Liver (tissue), 9 donors: Measurements from ENCODE around the gene C10orf53. TPM values are rescaled to one million over a fixed set of nuclear protein-coding genes. Genes with fewer than 3 reads are reported as not detected.

Experiments used
- DNase-seq: peaks from one replicate; pipeline ENCODE4 v3.0.0-alpha.2; 2017; ENCODE audit warnings: low spot score
- H3K27ac ChIP-seq, 2 donors: one replicate each; pipeline ENCODE4 v1.7.0; 2013; ENCODE audit warnings: inconsistent platforms in 2 of 2, low read length in 2 of 2, control low read depth in 1 of 2, low read depth in 1 of 2, mild to moderate bottlenecking in 1 of 2
- H3K27me3 ChIP-seq, 4 donors: one replicate each; pipeline versions ENCODE4 v1.6.1 to v1.7.0; 2013; ENCODE audit warnings: low read length in 3 of 4, inconsistent platforms in 1 of 4, mild to moderate bottlenecking in 1 of 4, moderate library complexity in 1 of 4; ENCODE audit not compliant: control insufficient read depth in 4 of 4, insufficient read depth in 4 of 4
- H3K36me3 ChIP-seq, 4 donors: one replicate each; pipeline versions ENCODE4 v1.6.1 to v1.7.0; 2013; ENCODE audit warnings: low read length in 3 of 4, mild to moderate bottlenecking in 3 of 4, low read depth in 1 of 4, moderate library complexity in 1 of 4; ENCODE audit not compliant: control insufficient read depth in 4 of 4, insufficient read depth in 3 of 4
- H3K4me1 ChIP-seq, 4 donors: one replicate each; pipeline versions ENCODE4 v1.6.1 to v1.7.0; 2013; ENCODE audit warnings: low read length in 3 of 4, mild to moderate bottlenecking in 3 of 4, moderate library complexity in 1 of 4; ENCODE audit not compliant: control insufficient read depth in 4 of 4, insufficient read depth in 4 of 4
- H3K4me3 ChIP-seq, 3 donors: one replicate each; pipeline versions ENCODE4 v1.6.1 to v1.7.0; 2013; ENCODE audit warnings: low read length in 3 of 3, control low read depth in 1 of 3, low read depth in 1 of 3, mild to moderate bottlenecking in 1 of 3
- H3K9ac ChIP-seq, 2 donors: one replicate each; pipeline ENCODE4 v1.7.0; 2013; ENCODE audit warnings: low read length in 2 of 2, mild to moderate bottlenecking in 2 of 2, moderate library complexity in 2 of 2, control low read depth in 1 of 2, low read depth in 1 of 2
- H3K9me3 ChIP-seq, 4 donors: one replicate each; pipeline versions ENCODE4 v1.6.1 to v1.7.0; 2013; ENCODE audit warnings: low read length in 3 of 4; ENCODE audit not compliant: control insufficient read depth in 4 of 4
- EGR1 ChIP-seq, 2 donors: IDR thresholded peaks; 2 replicates each; pipeline ENCODE4 v1.6.1; 2016 to 2018; ENCODE audit warnings: antibody characterized with exemption in 2 of 2, low read depth in 2 of 2
- FOXA1 ChIP-seq: IDR thresholded peaks from 2 replicates; pipeline ENCODE4 v1.6.1; 2016; ENCODE audit warnings: antibody characterized with exemption
- FOXA2 ChIP-seq: IDR thresholded peaks from 2 replicates; pipeline ENCODE4 v1.6.1; 2016; ENCODE audit warnings: antibody characterized with exemption
- GABPA ChIP-seq, 2 donors: IDR thresholded peaks in 1 of 2; conservative IDR thresholded peaks in 1 of 2; 2 replicates each; pipeline ENCODE4 v1.6.1; 2016; ENCODE audit warnings: antibody characterized with exemption in 2 of 2, mild to moderate bottlenecking in 1 of 2, moderate library complexity in 1 of 2
- HNF4A ChIP-seq, 2 donors: conservative IDR thresholded peaks; 2 replicates each; pipeline ENCODE4 v1.6.1; 2016; ENCODE audit warnings: antibody characterized with exemption in 2 of 2, mild to moderate bottlenecking in 2 of 2
- HNF4G ChIP-seq: IDR thresholded peaks from 2 replicates; pipeline ENCODE4 v1.6.1; 2016; ENCODE audit warnings: antibody characterized with exemption
- JUND ChIP-seq, 2 donors: IDR thresholded peaks; 2 replicates each; pipeline ENCODE4 v1.6.1; 2016; ENCODE audit warnings: antibody characterized with exemption in 2 of 2
- NR2F2 ChIP-seq: IDR thresholded peaks from 2 replicates; pipeline ENCODE4 v1.6.1; 2016; ENCODE audit warnings: antibody characterized with exemption
- RAD21 ChIP-seq, 2 donors: IDR thresholded peaks; 2 replicates each; pipeline ENCODE4 v1.6.1; 2016; ENCODE audit warnings: antibody characterized with exemption in 2 of 2, mild to moderate bottlenecking in 2 of 2
- RXRA ChIP-seq, 2 donors: IDR thresholded peaks; 2 replicates each; pipeline ENCODE4 v1.6.1; 2017 to 2018; ENCODE audit warnings: antibody characterized with exemption in 2 of 2, mild to moderate bottlenecking in 1 of 2
- SP1 ChIP-seq: IDR thresholded peaks from 2 replicates; pipeline ENCODE4 v1.6.1; 2018; ENCODE audit warnings: antibody characterized with exemption, mild to moderate bottlenecking
- TAF1 ChIP-seq: conservative IDR thresholded peaks from 2 replicates; pipeline ENCODE4 v1.6.1; 2016; ENCODE audit warnings: antibody characterized with exemption, mild to moderate bottlenecking
- YY1 ChIP-seq: IDR thresholded peaks from 2 replicates; pipeline ENCODE4 v1.6.1; 2016; ENCODE audit warnings: antibody characterized with exemption, mild to moderate bottlenecking
- WGBS: extraction: QIAGEN DNeasy Blood & Tissue Kit; methylation state at CpG from one replicate; pipeline ENCODE4 v1.1.7; 2013; 5-methylcytosine and 5-hydroxymethylcytosine counted together
- polyA plus RNA-seq, 2 donors: library from polyadenylated mRNA; stranded (reverse) in 1 of 2; unstranded in 1 of 2; fragments of 200-250 nt in 1 of 2; fragments of >200 nt in 1 of 2; fragmentation: Nextera tagmentation in 1 of 2; extraction: Ambion mirVana in 1 of 2; gene quantifications; one replicate each; pipeline versions ENCODE4 v1.2.1 to v1.2.3, GENCODE V29; 2013 to 2015
- total RNA-seq, 2 donors: library from RNA; depleted of rRNA; stranded (reverse); fragments of >200 nt; gene quantifications; one replicate each; pipeline ENCODE4 v1.2.3, GENCODE V29; 2014
- TF ChIP-seq, protein P1 (sequence below): fragments of 150-350 bp; IDR thresholded peaks from 2 replicates; pipeline ENCODE4 v1.5.1; 2017; ENCODE audit warnings: improper control_type of control experiment, low read depth, low read length; ENCODE audit not compliant: missing input control
- TF ChIP-seq, protein P2 (sequence below): IDR thresholded peaks from 2 replicates; pipeline ENCODE4 v1.6.1; 2016; ENCODE audit warnings: antibody characterized with exemption, mild to moderate bottlenecking
- TF ChIP-seq, protein P3 (sequence below): IDR thresholded peaks from 2 replicates; pipeline ENCODE4 v1.6.1; 2016; ENCODE audit warnings: antibody characterized with exemption
- TF ChIP-seq, protein P4 (sequence below): IDR thresholded peaks from 2 replicates; pipeline ENCODE4 v1.6.1; 2016; ENCODE audit warnings: antibody characterized with exemption
- TF ChIP-seq, protein P5 (sequence below): IDR thresholded peaks from 2 replicates; pipeline ENCODE4 v1.6.1; 2016; ENCODE audit warnings: antibody characterized with exemption
- donor health status: healthy.
- donor health status: healthy.
- donor health status: healthy.
- donor health status: healthy.
- donor health status: healthy.

Gene C10orf53
- total and polyA plus RNA-seq, 4 donors: not detected

DNA sequence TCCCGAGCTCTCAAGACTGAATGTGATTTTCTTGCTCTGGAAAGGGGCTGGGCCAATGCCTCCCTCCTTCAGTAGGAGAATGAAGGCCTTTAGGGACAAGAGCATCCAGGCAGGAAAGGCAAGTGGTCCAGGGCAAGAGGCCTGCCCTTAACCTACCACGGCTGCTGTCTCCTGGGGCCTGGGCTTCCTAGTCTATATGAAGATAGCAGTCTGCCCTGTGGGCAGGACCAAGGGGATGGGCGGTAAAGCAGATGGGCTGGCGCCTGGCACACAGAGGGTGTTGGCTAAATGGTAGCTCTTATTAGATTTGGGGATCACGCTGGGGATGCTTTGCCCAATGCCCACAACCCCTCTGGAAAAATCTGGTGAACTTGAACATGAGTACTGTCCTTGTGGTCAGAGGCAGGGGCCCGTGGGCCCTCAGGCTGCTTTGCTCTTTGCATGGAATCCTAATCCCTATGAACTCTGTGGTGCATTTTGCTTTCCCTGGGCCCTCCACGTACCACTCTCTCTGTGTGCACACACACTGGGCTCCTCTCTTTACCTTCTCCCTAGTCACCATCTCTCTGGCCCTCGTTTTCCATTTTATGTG lies 45.3 kb upstream of the C10orf53 start (continued):
- TF ChIP-seq NR2F2: no peak
- TF ChIP-seq EGR1 (IDR thresholded peaks at IDR 0.05; ENCODE audit: low read depth in 2 of 2): no peak
- TF ChIP-seq, protein P1, sequence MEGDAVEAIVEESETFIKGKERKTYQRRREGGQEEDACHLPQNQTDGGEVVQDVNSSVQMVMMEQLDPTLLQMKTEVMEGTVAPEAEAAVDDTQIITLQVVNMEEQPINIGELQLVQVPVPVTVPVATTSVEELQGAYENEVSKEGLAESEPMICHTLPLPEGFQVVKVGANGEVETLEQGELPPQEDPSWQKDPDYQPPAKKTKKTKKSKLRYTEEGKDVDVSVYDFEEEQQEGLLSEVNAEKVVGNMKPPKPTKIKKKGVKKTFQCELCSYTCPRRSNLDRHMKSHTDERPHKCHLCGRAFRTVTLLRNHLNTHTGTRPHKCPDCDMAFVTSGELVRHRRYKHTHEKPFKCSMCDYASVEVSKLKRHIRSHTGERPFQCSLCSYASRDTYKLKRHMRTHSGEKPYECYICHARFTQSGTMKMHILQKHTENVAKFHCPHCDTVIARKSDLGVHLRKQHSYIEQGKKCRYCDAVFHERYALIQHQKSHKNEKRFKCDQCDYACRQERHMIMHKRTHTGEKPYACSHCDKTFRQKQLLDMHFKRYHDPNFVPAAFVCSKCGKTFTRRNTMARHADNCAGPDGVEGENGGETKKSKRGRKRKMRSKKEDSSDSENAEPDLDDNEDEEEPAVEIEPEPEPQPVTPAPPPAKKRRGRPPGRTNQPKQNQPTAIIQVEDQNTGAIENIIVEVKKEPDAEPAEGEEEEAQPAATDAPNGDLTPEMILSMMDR: no peak
- TF ChIP-seq SP1: no peak

DNA sequence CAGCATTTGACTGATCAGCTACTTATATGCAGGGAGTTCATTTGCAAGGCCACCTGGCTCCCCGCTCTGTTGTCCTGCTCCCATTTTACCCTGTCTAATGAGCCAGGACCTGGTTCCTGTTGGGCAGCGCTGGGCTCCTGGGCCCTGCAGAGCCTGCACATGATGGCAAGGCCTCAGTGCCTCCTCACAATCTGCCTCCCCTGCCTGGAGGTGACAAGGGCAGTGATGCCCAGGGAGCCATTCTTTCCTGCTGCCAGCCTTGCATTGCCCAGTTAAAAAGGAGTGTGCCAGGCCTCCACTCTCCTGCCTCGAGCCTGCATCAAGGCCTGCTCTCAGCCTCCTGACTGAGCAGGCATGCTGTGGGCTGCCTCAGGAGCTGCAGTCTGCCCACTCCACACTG lies 37.1 kb upstream of the C10orf53 start:
- H3K27me3 ChIP-seq: peaks cover 0 to 9% (median 2%) of the 10 kb centered on the region in 4 donors

DNA sequence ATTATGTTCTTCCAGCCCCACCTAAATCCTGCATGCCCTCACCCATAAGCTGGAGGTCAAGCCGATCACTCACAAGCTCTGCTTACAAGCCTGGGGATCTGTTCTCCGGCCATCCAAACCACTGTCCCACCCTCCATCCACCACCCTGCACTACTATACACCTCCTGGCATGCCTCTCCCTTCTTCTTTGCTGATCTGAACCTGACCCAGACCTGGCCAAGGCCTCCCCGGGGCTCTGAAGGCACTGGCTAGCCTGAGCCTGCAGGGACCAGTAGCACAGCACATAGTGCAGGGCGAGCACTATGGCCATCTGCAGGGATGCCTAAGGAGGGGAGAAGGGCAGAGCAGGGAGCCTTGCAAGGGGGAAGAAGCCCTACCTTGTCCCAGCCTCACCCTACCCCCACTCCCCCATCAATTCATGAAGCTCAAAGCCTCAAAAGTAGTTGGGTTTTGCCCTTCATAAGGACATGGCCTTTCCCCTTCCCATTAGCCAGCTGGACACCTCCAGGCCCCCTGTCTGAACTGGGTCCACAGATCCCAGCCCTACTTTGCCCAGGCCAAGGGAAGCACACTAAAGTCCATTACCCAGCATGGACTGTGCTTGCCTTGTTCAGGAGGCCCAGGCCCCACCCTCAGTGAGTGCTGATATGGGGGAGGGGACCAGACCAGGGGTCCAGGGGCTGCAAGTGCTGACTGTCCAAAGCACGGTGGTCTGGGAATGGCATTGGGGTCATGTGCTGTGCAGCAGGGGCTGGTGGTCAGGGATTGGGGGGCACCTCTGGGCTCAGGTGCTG lies 36.0 kb upstream of the C10orf53 start:
- no peaks in the 10 kb centered on the region for H3K4me1 ChIP-seq
- TF ChIP-seq RAD21 (IDR thresholded peaks at IDR 0.05) (no peak), GABPA (IDR thresholded peaks at IDR 0.05 in 1 of 2, conservative IDR thresholded peaks at IDR 0.05 in 1 of 2) (no peak), TAF1 (no peak), EGR1 (IDR thresholded peaks at IDR 0.05; ENCODE audit: low read depth in 2 of 2) (no peak), HNF4G (no peak), JUND (IDR thresholded peaks at IDR 0.05) (no peak), SP1 (no peak), RXRA (IDR thresholded peaks at IDR 0.05) (no peak), YY1 (no peak), HNF4A (conservative IDR thresholded peaks at IDR 0.05) (no peak), FOXA2 (no peak), NR2F2 (no peak), FOXA1 (no peak)
- TF ChIP-seq, protein P2, sequence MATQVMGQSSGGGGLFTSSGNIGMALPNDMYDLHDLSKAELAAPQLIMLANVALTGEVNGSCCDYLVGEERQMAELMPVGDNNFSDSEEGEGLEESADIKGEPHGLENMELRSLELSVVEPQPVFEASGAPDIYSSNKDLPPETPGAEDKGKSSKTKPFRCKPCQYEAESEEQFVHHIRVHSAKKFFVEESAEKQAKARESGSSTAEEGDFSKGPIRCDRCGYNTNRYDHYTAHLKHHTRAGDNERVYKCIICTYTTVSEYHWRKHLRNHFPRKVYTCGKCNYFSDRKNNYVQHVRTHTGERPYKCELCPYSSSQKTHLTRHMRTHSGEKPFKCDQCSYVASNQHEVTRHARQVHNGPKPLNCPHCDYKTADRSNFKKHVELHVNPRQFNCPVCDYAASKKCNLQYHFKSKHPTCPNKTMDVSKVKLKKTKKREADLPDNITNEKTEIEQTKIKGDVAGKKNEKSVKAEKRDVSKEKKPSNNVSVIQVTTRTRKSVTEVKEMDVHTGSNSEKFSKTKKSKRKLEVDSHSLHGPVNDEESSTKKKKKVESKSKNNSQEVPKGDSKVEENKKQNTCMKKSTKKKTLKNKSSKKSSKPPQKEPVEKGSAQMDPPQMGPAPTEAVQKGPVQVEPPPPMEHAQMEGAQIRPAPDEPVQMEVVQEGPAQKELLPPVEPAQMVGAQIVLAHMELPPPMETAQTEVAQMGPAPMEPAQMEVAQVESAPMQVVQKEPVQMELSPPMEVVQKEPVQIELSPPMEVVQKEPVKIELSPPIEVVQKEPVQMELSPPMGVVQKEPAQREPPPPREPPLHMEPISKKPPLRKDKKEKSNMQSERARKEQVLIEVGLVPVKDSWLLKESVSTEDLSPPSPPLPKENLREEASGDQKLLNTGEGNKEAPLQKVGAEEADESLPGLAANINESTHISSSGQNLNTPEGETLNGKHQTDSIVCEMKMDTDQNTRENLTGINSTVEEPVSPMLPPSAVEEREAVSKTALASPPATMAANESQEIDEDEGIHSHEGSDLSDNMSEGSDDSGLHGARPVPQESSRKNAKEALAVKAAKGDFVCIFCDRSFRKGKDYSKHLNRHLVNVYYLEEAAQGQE: no peak
- TF ChIP-seq, protein P3, sequence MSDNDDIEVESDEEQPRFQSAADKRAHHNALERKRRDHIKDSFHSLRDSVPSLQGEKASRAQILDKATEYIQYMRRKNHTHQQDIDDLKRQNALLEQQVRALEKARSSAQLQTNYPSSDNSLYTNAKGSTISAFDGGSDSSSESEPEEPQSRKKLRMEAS: no peak
- TF ChIP-seq, protein P1: no peak
- TF ChIP-seq, protein P4, sequence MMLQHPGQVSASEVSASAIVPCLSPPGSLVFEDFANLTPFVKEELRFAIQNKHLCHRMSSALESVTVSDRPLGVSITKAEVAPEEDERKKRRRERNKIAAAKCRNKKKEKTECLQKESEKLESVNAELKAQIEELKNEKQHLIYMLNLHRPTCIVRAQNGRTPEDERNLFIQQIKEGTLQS: no peak
- TF ChIP-seq, protein P5, sequence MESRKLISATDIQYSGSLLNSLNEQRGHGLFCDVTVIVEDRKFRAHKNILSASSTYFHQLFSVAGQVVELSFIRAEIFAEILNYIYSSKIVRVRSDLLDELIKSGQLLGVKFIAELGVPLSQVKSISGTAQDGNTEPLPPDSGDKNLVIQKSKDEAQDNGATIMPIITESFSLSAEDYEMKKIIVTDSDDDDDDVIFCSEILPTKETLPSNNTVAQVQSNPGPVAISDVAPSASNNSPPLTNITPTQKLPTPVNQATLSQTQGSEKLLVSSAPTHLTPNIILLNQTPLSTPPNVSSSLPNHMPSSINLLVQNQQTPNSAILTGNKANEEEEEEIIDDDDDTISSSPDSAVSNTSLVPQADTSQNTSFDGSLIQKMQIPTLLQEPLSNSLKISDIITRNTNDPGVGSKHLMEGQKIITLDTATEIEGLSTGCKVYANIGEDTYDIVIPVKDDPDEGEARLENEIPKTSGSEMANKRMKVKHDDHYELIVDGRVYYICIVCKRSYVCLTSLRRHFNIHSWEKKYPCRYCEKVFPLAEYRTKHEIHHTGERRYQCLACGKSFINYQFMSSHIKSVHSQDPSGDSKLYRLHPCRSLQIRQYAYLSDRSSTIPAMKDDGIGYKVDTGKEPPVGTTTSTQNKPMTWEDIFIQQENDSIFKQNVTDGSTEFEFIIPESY: no peak
- peaks cover 0 to 9% (median 2%) of the 10 kb centered on the region in 4 donors for H3K27me3 ChIP-seq
- H3K9ac ChIP-seq: no peak overlapping the region
- H3K9me3 ChIP-seq: peaks cover 0 to 3% (median 0%) of the 10 kb centered on the region in 4 donors
- no peak overlapping the region for H3K27ac ChIP-seq
- WGBS: 84% methylated on average over 5 of the region's 5 CpGs
- H3K36me3 ChIP-seq: no peaks in the 10 kb centered on the region
- DNase-seq: no peak
- no peak overlapping the region for H3K4me3 ChIP-seq

More for the DNA sequence above, 37.1 kb upstream of the C10orf53 start:
- Histone ChIP-seq H3K27ac (no peak overlapping the region), H3K9ac (no peak overlapping the region), H3K4me1 (no peaks in the 10 kb centered on the region), H3K9me3 (peaks cover 0 to 3% (median 0%) of the 10 kb centered on the region in 4 donors), H3K4me3 (no peak overlapping the region), H3K36me3 (no peaks in the 10 kb centered on the region)
- DNase-seq: no peak
- WGBS: 86% methylated on average over 3 of the region's 3 CpGs
- TF ChIP-seq, protein P3: no peak
- TF ChIP-seq RXRA (IDR thresholded peaks at IDR 0.05): no peak
- TF ChIP-seq SP1: no peak
